Fibroblast of skin of back (primary cell): ENCODE data around the gene KIF4A.
"Not testable (repeated sequence)": the region's sequence is repeated elsewhere in the genome, so short reads cannot be mapped to it uniquely, and the experiment has no call there.

Experiments used
- DNase-seq: peaks from one replicate; pipeline ENCODE4 v3.0.0-alpha.2; 2013

The KIF4A gene

DNA sequence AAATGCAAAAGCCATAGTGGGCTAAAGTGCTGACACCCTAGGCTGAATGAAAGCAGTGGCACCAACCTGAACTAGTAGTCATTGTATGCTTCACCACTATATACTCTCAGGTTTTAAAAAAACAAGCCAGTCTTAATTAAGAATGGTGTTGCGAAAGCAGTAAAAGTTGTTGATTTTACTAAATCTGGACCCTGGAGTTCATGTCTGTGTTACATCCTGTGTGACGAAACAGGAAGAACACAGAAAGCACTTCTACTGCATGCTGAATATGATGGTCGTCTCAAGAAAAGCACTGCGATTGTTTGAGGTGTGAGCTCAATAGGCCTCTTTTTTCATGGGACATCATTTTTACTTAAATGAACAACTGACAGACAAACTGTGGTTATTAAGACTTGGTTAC is 109.0 kb downstream of the KIF4A start:
- DNase-seq = peak; percentile 17

DNA sequence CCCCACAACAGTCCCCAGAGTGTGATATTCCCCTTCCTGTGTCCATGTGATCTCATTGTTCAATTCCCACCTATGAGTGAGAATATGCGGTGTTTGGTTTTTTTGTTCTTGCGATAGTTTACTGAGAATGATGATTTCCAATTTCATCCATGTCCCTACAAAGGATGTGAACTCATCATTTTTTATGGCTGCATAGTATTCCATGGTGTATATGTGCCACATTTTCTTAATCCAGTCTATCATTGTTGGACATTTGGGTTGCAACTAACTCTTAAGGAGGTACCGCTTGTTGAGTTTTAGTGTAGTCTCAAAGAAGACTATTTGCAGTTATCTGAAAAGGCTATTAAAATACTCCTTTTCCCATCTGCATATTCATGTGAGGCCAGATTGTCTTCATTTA is 110.3 kb downstream of the KIF4A start:
- DNase-seq = not testable (repeated sequence)

DNA sequence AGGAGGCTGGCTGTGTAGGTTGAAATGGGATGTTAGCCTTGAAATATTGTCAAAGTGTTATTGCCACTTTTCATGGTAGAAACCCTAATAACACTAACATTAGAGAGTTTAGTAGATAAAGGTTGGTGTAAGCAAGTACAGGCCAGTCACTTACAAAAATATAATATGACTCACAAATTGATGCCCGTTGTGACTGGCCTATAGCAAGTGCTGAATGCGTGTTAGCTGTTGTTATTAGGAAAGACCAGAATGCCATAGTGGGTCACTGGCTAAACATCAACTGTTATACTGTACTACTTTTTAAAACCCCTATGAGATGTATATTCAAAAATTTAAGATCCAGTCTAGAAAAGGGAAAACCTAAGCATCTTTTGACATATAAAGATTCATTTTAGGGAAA is 112.8 kb downstream of the KIF4A start:
- no peak for DNase-seq

DNA sequence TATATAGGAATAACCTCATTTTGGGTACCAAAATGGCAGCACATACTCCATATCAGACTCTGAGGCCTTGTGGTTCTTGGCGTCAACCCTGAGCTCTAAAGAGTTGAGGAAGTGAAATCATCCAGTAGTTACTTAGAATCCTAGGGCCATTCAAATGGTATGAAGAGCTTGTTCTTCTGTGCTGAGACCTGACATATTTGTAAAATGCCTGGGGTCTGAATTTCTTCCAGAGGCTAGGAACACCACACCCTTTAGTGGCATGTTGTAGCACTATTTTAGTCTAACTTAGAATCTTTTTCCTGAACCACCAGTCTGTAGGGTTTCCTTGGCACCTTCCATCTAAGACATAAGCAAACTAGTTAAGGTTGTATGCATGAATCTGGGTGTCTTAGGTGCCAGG is 115.1 kb downstream of the KIF4A start:
- peak; percentile 2 for DNase-seq

DNA sequence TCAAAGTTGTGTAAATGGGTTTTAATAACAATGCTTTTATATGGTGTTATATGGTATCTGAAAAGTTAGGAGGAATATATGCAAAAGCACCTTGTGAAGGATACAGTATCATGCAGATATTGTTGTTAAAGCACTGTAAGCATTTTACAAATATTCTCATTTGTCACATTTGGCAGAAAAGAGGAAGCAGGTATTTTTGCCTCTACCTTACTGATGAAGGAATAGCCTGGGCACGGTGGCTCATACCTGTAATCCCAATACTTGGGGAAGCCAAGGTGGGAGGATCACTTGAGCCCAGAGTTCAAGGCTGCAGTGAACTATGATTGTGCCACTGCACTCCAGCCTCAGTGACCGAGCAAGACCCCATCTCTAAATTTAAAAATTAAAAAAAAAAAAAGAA is 121.0 kb downstream of the KIF4A start:
- no peak for DNase-seq

DNA sequence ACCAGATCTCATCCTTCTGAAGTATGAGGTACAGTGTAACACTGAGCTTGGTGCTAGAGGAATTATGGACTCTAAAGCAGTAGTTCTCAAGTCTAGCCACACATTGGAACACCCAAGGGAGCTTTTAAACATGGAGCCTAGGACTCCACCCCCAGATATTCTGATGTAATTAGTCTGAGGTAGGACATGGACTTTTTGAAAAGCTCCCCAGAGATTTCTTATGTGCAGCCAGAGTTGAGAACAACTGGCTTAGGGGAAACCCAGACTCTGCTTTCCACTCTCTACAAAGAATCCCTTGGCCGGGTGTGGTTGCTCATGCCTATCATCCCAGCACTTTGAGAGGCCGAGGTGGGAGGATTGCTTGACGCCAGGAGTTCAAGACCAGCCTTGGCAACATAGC is 121.6 kb downstream of the KIF4A start:
- DNase-seq = no peak

DNA sequence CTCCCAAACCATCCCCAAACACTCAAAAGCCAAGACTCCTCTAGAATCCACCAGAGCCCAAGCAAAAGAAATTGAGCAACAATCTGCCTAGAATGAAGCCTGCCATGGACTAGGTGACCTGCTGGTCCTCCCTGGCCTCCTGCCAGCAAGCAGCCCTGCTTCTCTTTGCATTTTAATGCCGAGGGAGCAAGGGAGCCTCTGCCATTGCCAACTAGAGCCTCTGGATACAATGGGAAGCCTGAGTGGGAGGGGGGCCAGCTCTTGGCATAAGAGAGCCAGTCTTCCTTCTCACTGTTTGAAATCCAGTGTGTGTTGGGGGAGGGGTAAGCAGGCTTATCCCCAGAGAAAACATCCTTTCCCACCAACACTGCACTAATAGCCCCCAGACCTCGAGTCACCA is 131.7 kb downstream of the KIF4A start:
- no peak for DNase-seq

DNA sequence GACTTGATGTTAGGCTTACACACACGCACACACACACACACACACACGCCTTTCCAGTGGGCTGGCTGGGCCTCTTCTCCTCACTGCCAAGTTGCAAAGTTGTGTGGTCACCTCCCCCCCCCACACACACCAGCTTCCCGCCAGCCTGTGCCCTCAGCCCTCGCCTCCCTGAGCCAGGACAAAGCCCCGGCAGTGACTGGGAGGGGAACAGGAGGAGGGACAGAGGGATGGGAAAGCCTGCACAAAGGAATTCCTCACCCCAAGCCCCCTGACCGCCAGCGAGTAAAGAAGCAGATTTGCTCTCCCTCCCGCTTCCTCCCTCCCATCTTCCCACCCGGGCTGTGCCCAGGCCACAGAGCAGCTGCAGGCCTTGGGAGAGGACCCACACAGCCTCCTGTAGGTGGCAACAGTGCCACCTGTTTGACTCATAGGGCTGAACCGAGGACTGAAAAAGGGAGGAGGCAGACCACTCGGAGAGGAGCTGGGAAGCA is 133.0 kb downstream of the KIF4A start, which contains the start of gene GDPD2:
Gene GDPD2, plus strand, starts transcription at position 464 of the 491 bp plus-strand sequence. CDS start 1,671 bp downstream, outside the sequence.
- DNase-seq = peak; percentile 13

DNA sequence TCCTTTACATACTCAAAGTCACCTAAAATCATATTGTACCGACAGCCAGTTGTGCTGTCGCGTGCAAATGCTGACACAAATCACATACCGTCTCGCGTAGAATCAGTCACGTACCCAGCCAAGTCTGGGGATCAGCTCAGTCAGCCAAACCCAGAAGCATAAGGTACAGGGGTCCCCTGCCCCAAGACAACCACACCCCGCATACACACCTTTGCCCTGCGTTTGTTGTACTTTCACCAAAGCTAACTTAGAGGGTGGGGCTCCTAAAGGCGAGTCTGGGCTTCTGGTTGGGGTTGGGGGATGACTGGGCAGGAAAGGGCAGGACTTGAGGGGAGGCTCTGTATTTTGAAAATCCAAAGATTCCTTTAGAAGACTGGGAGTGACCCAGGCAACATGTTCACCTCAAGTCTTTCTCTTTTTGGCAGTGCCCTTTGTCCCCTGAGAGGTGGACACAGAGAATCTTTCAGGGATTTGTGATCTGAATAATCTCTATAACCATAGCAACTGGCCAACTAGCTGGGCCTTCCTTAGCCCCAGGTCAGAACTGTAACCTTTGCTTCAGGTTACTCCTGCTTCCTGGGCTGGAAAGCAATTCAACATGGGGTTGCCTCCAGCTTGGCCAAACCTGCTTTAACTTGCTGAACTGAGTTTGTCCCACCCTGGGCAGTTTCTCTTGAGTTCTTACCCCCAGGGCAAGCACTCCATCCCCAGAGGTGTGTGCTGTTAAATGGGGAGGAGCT is 134.2 kb downstream of the KIF4A start:
- no peak for DNase-seq

DNA sequence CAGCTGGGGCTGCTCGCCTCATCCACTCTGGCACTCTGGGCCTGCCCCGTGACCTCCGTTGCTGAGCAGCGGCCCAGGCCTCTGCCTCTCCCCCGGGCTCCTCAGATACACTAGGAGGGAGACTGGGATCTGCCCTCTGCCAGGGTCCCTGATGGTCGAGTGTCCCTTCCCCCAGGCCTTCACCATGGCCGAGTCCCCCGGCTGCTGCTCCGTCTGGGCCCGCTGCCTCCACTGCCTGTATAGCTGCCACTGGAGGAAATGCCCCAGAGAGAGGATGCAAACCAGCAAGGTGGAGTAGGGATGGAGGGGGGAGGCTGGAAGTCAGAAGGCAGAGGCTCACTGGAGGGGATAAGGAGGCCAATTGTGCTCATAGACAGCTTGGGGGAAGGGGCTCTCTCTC is 134.9 kb downstream of the KIF4A start:
- no peak for DNase-seq

DNA sequence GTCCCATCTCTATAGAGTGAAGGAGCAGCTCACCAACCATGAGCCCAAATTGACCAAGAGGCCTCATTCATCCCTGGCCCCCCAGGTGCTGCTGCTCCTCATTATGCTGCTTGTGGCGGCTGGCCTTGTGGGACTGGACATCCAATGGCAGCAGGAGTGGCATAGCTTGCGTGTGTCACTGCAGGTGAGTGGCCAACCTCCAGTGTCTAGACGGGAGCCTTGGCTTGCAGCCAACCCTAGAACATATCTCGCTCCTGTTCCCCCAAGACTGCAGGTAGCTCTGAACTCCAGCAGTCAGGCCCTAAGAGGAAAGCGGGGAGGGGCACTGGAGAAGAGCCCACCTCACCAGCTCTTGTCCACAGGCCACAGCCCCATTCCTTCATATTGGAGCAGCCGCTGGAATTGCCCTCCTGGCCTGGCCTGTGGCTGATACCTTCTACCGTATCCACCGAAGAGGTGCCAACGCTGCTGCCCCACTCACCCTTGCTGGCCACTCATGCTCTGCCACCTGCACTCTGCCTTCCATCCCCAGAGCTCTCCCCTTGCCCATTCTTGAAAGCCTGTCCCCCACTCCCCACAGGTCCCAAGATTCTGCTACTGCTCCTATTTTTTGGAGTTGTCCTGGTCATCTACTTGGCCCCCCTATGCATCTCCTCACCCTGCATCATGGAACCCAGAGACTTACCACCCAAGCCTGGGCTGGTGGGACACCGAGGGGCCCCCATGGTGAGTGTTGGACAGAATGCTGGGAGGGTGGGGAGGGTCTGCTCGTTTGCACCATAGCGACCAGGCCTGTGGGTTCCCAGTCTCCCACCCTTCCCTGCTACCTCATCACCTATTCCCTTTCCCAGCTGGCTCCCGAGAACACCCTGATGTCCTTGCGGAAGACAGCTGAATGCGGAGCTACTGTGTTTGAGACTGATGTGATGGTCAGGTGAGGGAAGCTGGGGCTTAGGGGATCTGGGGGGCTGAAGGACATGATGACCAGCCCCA is 136.7 kb downstream of the KIF4A start:
- no peak for DNase-seq

DNA sequence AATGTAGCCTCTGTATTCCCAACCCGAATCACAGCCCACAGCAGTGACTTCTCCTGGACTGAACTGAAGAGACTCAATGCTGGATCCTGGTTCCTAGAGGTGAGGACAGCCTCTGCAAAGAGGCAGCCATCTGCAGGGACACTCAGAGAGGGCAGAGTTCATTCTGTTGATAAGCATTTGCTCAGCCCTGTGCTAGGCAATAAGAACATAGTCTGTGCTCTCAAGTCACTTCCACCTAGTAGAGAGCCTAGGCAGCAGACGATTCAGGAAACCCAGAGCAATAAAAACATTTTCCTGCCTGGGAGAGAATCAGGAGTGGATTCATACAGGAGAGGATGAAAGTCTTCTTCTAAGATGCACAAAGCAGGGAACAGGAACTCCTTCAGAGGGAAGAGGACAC is 137.5 kb downstream of the KIF4A start:
- DNase-seq = no peak

DNA sequence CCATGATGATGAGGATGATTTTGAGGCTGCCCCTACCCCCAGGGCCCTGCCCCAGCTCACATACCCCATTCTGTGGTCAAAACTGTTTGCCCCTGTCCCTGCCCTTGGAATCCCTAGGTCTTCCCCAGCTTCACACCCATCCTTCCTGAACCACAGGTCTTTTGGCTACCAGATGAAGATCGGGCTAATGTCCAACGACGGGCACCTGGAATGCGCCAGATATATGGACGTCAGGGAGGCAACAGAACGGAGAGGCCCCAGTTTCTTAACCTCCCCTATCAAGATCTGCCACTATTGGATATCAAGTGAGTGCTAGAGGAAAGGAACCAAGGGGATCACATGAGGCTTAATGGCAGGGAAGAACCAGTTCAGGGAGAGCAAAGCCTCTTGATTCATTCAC is 139.9 kb downstream of the KIF4A start:
- DNase-seq = no peak

DNA sequence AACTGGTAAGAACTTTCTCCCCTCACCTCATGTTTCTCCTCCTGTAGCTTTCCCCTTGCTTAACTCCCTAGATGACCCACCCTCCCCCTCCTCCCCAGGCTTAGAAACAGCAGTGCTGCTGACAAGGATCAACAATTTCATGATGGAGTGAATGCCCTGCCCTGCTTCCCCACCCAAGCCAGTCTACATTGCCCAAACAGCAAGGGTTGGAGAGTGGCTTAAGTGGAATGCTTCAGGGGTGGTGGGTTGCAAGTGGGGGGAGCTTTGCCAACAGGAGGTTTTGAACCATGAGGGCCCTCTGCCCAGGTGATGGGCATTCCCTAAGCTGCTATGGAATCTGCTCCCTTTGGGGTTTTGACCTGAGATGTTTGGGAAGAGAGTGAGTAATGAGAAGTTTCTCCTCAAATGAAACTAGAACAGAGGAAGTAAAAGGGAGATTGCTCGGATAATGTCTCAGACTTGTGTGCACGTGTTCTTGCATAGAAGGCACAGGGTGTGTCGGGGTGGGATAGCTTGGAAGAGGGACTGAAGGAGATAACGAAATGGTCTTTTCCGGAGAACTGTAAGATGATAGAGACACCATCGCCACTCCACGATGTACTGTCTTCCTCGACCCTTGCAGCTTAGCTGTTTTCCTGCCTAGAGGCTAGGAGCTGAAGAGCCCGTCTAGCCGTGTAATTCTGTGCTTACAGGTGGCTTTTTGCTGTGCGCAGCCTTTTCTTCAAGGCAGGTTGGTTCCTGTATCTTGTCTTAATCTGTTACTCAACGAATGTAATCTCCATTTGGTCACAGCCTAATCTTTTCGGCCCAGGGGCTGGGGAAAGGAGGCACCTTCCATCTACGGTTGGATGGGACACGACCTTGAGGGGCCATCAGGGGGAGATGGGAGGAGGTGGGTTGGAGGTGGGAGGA is 143.3 kb downstream of the KIF4A start:
- no peak for DNase-seq

DNA sequence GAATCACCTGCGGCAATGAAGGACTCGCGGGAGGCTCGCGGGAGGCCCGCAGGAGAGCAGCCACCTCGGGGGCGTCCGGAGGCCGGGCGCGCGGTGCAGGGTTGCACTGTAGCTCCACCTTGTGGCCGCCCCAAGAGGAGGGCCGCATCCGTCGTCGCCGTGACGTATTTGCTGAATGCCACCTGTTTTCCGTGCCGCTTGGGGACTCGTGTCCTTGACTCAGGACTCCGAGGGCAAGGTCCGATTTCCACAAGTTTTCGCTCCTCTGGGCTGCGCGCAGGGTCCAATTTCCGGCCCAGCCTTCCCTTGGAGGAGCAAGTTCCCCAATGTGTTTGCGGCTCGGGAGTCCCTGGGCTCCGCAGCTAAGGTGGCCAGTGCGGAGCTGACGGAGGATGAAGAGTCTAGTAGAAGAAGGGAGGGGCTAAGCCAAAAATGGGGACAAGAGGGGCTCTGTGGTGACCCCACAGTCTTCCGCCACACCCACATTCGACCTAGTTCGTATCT is 144.0 kb downstream of the KIF4A start:
- DNase-seq = peak; percentile 36

DNA sequence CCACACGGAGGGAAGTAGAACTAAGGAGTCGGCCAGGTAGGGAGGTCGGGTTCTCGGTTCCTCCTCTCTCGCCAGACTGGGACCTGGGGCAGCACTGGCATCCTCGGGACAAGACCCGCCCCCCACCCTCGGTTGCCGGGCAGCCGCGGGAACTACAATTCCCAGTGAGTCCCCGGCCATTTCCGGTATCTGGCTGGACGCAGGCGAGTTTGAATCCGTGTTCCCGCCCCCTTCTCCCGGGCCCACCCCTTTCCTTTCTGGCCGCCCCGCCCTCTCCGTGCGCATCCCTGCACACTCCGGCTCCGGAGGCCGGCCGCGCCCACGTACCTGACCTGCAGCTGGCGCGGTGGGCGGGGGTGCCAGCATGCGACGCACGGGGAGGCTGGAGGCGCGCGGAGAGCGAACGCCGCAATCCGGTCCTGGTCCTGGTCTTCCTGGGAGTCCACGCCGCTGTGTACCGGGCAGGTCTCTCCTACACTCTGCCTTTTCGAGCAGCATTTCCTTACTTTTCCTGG is 144.5 kb downstream of the KIF4A start:
- DNase-seq = peak; percentile 82

DNA sequence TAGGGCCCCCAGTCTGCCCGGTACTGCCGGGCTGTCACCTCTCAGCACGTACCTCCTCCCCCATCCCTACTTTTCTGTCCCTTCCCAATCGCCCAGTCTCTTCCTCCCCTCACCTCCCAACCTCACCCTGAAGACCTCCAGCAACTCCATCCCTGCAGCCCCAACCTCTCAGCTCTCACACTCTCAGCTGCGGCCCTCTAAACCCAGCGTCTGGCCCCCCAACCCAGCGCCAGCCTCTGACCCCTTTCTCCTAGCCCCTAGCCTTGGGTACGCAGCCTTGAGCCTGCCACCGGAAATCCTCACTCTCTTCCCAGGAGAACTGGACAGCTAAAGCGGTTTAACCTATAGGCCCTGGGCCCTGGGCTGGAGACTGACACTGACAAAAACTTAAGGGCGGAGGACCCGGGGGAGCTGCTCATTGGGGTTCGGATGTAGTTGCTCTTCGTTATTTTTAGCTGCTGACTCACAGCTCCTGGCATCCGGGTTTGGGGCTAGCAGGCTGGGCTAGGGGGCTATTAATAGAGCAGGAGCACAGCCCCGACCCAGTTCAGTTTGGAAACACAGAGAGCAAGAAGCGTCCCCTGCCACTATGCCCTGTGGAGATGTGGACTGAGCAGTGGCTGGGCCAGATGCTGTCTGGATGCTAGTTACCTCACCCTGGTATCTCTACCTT is 145.1 kb downstream of the KIF4A start:
- peak; percentile 77 for DNase-seq

DNA sequence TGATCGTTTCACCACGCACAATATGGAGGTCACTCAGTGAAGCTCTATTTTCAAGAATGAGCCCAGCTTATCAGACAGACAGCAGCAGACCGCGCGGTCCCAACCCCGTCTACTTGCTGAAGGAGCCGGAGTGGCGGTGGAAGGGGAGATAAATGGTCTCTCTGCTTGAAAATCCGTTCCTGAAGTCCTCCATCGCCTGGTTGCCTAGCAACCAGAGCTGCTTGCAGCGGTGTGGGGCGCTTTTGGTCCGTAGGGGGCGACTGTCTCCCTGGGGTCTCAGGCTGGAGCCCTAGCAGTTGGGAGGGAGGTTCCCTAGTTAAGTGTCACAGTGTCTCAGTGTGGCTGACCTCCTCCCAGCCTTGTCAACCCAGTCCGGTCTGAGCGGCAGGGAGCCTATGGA is 146.4 kb downstream of the KIF4A start:
- no peak for DNase-seq

DNA sequence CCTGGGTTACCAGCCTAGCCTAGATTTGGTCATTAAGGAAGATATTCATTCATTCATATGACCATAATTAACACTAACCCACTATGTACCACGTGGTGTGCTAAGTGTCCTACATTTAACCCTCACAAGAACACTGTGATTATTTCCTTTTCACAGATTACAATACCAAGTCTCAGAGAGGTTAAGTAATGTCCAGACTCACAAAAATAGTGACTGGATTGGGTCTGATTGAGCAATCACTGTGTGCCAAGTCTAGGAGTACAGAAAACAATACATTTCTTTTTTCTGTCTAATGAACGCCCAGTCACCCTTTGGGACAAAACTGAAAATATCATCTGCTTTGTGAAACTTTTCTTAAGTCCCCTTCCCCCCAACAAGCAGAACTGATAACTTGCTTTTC is 147.1 kb downstream of the KIF4A start:
- no peak for DNase-seq

DNA sequence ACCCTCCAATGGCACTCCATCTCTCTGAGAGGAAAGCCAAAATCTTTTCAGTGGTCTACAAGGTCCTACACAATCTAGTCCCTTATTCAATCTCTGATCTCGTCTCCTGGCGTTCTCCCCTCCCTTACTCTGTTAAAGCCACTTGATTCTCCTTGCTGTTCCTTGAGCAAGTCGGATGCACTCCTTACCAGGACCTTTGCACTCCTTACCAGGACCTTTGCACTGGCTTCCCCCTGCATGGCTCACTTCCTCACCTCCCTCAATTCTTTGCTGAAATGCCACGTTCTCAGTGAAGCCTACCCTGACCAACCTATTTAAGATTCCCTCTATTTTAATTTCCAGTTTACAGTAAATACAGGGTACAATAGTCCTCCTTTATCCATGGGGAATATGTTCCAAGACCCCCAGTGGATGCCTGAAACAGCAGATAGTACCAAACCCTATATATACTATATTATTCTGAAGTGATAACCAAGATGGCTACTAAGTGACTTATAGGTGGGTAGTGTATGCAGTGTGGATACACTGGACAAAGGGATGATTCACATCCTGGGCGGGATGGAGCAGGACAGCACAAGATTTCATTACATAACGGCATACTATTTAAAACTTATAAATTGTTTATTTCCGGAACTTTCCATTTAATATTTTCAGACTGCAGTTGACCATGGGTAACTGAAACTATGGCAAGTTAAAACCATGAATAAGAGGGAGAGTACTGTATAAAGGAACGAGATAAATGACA is 148.2 kb downstream of the KIF4A start:
- no peak for DNase-seq

DNA sequence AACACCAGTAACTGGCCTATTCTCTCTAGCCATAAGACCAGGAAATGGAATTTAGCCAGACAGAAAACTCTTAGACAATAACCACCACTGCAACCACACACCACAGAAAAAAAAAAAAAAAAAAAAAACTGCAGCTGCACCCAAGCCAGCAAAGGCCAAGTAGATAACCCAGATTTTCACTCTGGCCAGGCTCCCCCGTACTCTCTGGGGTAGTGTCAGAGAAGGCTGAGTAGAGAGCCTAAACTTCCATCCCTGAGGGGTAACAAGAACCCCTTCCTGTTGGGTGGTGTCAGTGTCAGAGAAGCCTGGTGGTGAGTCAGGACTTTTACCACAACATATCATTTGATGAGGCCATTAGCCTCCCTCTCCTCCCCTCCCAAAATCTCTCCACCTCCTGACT is 149.1 kb downstream of the KIF4A start:
- DNase-seq = no peak
